ENCODE results near the gene UBE2J1. TPM values are rescaled to one million over a fixed set of nuclear protein-coding genes. Genes with fewer than 3 reads are reported as not detected.

UBE2J1 gene
- total and polyA plus RNA-seq, 10 of the 15 experiments (the other 5 are each of a cell fraction or from before 2014, with no cell fraction given): 48.7 to 131 (median 90.0) TPM

GRCh38 chr6:89281779-89282246 lies 70.7 kb downstream of the UBE2J1 start (continued):
- TF ChIP-seq SPI1 (IDR thresholded peaks at IDR 0.05; ENCODE audit: borderline replicate concordance, insufficient read depth, low read depth, low read length): no peak
- no peak for TF ChIP-seq PBX3 (IDR thresholded peaks at IDR 0.05; ENCODE audit: insufficient replicate concordance, low read depth, low read length)
- no peak for TF ChIP-seq TCF7 (IDR thresholded peaks at IDR 0.05; ENCODE audit: borderline replicate concordance)
- no peak for TF ChIP-seq ZBTB4 (CRISPR knock-in tag; IDR thresholded peaks at IDR 0.05)
- TF ChIP-seq BCL3 (IDR thresholded peaks at IDR 0.05; ENCODE audit: borderline replicate concordance, insufficient read depth, low read depth, low read length, poor library complexity, severe bottlenecking): no peak
- TF ChIP-seq RB1 (IDR thresholded peaks at IDR 0.05; ENCODE audit: borderline replicate concordance): no peak
- TF ChIP-seq ASH2L (IDR thresholded peaks at IDR 0.05; ENCODE audit: borderline replicate concordance, low read depth): no peak
- no peak for TF ChIP-seq SREBF2 (IDR thresholded peaks at IDR 0.05; ENCODE audit: low read length)
- TF ChIP-seq ZBED1 (IDR thresholded peaks at IDR 0.05; ENCODE audit: borderline replicate concordance): no peak
- TF ChIP-seq WRNIP1 (IDR thresholded peaks at IDR 0.05; ENCODE audit: borderline replicate concordance, low read depth, low read length): no peak
- no peak; the same call in 1 of the 2 replicates for TF ChIP-seq MXI1 (IDR thresholded peaks at IDR 0.05; ENCODE audit: low read depth, low read length)
- no peak for TF ChIP-seq PAX8 (IDR thresholded peaks at IDR 0.05)
- TF ChIP-seq TCF12 (IDR thresholded peaks at IDR 0.05; ENCODE audit: low read depth, low read length): no peak
- no peak for TF ChIP-seq NFXL1 (IDR thresholded peaks at IDR 0.05; ENCODE audit: borderline replicate concordance)
- no peak for TF ChIP-seq CUX1 (IDR thresholded peaks at IDR 0.05; ENCODE audit: insufficient replicate concordance, low read depth, low read length)
- TF ChIP-seq HCFC1 (IDR thresholded peaks at IDR 0.05; ENCODE audit: low read length): no peak
- no peak for TF ChIP-seq MYC (IDR thresholded peaks at IDR 0.05; ENCODE audit: insufficient read depth, insufficient read length, insufficient replicate concordance, low read length, severe bottlenecking)
- no peak for TF ChIP-seq CHD1 (IDR thresholded peaks at IDR 0.05; ENCODE audit: low read depth, low read length)
- no peak for TF ChIP-seq ZNF274 (IDR thresholded peaks at IDR 0.05; ENCODE audit: insufficient read depth, insufficient read length)
